Measurements from ENCODE around the gene CEACAM3. TPM values are rescaled to one million over a fixed set of nuclear protein-coding genes. Genes with fewer than 3 reads are reported as not detected.

Gene CEACAM3
- total and polyA plus RNA-seq, 2 donors from 2014 or later: 0.69 TPM; not detected in 1

GRCh38 chr19:41843371-41843770, 47.0 kb downstream of the CEACAM3 start:
- DNase-seq: no peak
- TF ChIP-seq CTCF (IDR thresholded peaks at IDR 0.05; ENCODE audit: borderline replicate concordance, extremely low read depth, insufficient read depth): no peak

GRCh38 chr19:41844601-41845000, 48.2 kb downstream of the CEACAM3 start, which contains the start of gene LYPD4:
LYPD4 (minus strand) TSS chr19:41844683; CDS start chr19:41839285, 5,398 bp downstream.
- no peak within 1 kb of the TSS for H3K4me3 ChIP-seq (ENCODE audit: low read length in 3 of 3)
- no peak for DNase-seq

More at GRCh38 chr19:41843371-41843770, 47.0 kb downstream of the CEACAM3 start:
- no peak overlapping the region for H3K9ac ChIP-seq (ENCODE audit: low read length in 3 of 3)
- intact Hi-C loops (cut with DNase I): no loop called here
- no peaks in the 10 kb centered on the region for H3K4me1 ChIP-seq (ENCODE audit: control insufficient read depth in 2 of 3, insufficient read depth in 2 of 3, low read depth in 1 of 3, low read length in 3 of 3)
- H3K36me3 ChIP-seq (ENCODE audit: control insufficient read depth in 2 of 3, insufficient read depth in 3 of 3, low read length in 3 of 3): no peaks in the 10 kb centered on the region
- H3K27ac ChIP-seq (ENCODE audit: low read depth in 2 of 2, low read length in 2 of 2): no peak overlapping the region
- H3K4me3 ChIP-seq (ENCODE audit: low read length in 3 of 3): no peak overlapping the region
- H3K27me3 ChIP-seq (ENCODE audit: control insufficient read depth, insufficient read depth, low read length): no peaks in the 10 kb centered on the region
- no peaks in the 10 kb centered on the region for H3K9me3 ChIP-seq (ENCODE audit: control insufficient read depth in 2 of 3, insufficient read depth in 1 of 3, low read length in 3 of 3)
- no peak for FAIRE-seq

GRCh38 chr19:41845001-41845050, 48.4 kb downstream of the CEACAM3 start, which contains the start of gene DMRTC2:
DMRTC2 (plus strand) TSS chr19:41845042; CDS start chr19:41847429, 2,387 bp downstream.
- Histone ChIP-seq H3K4me1 (ENCODE audit: control insufficient read depth in 2 of 3, insufficient read depth in 2 of 3, low read depth in 1 of 3, low read length in 3 of 3) (no peaks in the 10 kb centered on the region), H3K9ac (ENCODE audit: low read length in 3 of 3) (no peak within 1 kb of the TSS), H3K4me3 (ENCODE audit: low read length in 3 of 3) (no peak within 1 kb of the TSS), H3K27me3 (ENCODE audit: control insufficient read depth, insufficient read depth, low read length) (no peaks in the 10 kb centered on the region), H3K36me3 (ENCODE audit: control insufficient read depth in 2 of 3, insufficient read depth in 3 of 3, low read length in 3 of 3) (no peaks in the 10 kb centered on the region), H3K27ac (ENCODE audit: low read depth in 2 of 2, low read length in 2 of 2) (no peak within 1 kb of the TSS), H3K9me3 (ENCODE audit: control insufficient read depth in 2 of 3, insufficient read depth in 1 of 3, low read length in 3 of 3) (no peaks in the 10 kb centered on the region)
- DNase-seq: no peak
- no peak for FAIRE-seq
- intact Hi-C loops (cut with DNase I): no loop called here
- TF ChIP-seq CTCF (IDR thresholded peaks at IDR 0.05; ENCODE audit: borderline replicate concordance, extremely low read depth, insufficient read depth): no peak

More at GRCh38 chr19:41844601-41845000, 48.2 kb downstream of the CEACAM3 start, which contains the start of gene LYPD4:
- Histone ChIP-seq H3K4me1 (ENCODE audit: control insufficient read depth in 2 of 3, insufficient read depth in 2 of 3, low read depth in 1 of 3, low read length in 3 of 3) (no peaks in the 10 kb centered on the region), H3K9ac (ENCODE audit: low read length in 3 of 3) (no peak within 1 kb of the TSS), H3K27me3 (ENCODE audit: control insufficient read depth, insufficient read depth, low read length) (no peaks in the 10 kb centered on the region), H3K9me3 (ENCODE audit: control insufficient read depth in 2 of 3, insufficient read depth in 1 of 3, low read length in 3 of 3) (no peaks in the 10 kb centered on the region), H3K27ac (ENCODE audit: low read depth in 2 of 2, low read length in 2 of 2) (no peak within 1 kb of the TSS), H3K36me3 (ENCODE audit: control insufficient read depth in 2 of 3, insufficient read depth in 3 of 3, low read length in 3 of 3) (no peaks in the 10 kb centered on the region)
- TF ChIP-seq CTCF (IDR thresholded peaks at IDR 0.05; ENCODE audit: borderline replicate concordance, extremely low read depth, insufficient read depth): no peak
- intact Hi-C loops (cut with DNase I): no loop called here
- FAIRE-seq: no peak

- no peak for FAIRE-seq
- no peak for DNase-seq
- H3K9ac ChIP-seq (ENCODE audit: low read length in 3 of 3): no peak overlapping the region
- intact Hi-C loops (cut with DNase I): no loop called here
- H3K9me3 ChIP-seq (ENCODE audit: control insufficient read depth in 2 of 3, insufficient read depth in 1 of 3, low read length in 3 of 3): no peaks in the 10 kb centered on the region
- no peak overlapping the region for H3K27ac ChIP-seq (ENCODE audit: low read depth in 2 of 2, low read length in 2 of 2)
- no peak overlapping the region for H3K4me3 ChIP-seq (ENCODE audit: low read length in 3 of 3)
- no peaks in the 10 kb centered on the region for H3K27me3 ChIP-seq (ENCODE audit: control insufficient read depth, insufficient read depth, low read length)
- no peak for TF ChIP-seq CTCF (IDR thresholded peaks at IDR 0.05; ENCODE audit: borderline replicate concordance, extremely low read depth, insufficient read depth)
- no peaks in the 10 kb centered on the region for H3K4me1 ChIP-seq (ENCODE audit: control insufficient read depth in 2 of 3, insufficient read depth in 2 of 3, low read depth in 1 of 3, low read length in 3 of 3)
- no peaks in the 10 kb centered on the region for H3K36me3 ChIP-seq (ENCODE audit: control insufficient read depth in 2 of 3, insufficient read depth in 3 of 3, low read length in 3 of 3)
Measured at GRCh38 chr19:41845051-41845590, 48.7 kb downstream of the CEACAM3 start.

Data from kidney (tissue), 14 donors.